GM23338 (cell line): Measurements from ENCODE around the gene JPH4.

Source experiments
- JUNB ChIP-seq: IDR thresholded peaks from one replicate; pipeline ENCODE4 v1.6.1; 2016; ENCODE audit warnings: antibody characterized with exemption; ENCODE audit not compliant: unreplicated experiment
- TF ChIP-seq, protein P1 (sequence below): IDR thresholded peaks from one replicate; pipeline ENCODE4 v1.6.1; 2018; ENCODE audit warnings: antibody characterized with exemption; ENCODE audit not compliant: unreplicated experiment
- TF ChIP-seq, protein P2 (sequence below), 2 experiments: fragments of 200-600 bp in 1 of 2; sonication (generic) in 1 of 2; conservative IDR thresholded peaks; 2 replicates each; pipeline versions ENCODE4 v1.5.1 to v1.6.1; 2016 to 2017; ENCODE audit warnings: antibody characterized with exemption in 2 of 2, low read depth in 2 of 2, mild to moderate bottlenecking in 2 of 2, moderate library complexity in 1 of 2

DNA sequence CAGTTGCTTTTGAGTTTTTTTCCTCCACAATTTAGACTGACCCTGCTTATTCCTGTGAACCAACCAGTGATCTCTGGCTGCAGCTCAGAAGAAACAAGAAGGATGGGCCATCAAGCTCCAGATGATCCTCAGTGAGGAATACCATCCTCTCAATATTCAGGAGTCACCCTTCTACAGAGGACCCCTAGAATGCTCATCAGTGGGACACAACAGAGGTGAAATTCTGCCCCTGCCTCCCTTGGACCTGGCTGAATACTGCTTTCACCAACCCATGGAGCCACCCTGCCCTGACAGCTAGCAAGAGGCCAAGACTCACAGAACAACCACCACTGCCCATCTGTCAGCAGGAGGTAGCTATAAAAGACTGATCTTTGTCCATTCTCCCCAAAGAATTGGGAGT is 48.4 kb upstream of the JPH4 start:
- TF ChIP-seq, protein P1, sequence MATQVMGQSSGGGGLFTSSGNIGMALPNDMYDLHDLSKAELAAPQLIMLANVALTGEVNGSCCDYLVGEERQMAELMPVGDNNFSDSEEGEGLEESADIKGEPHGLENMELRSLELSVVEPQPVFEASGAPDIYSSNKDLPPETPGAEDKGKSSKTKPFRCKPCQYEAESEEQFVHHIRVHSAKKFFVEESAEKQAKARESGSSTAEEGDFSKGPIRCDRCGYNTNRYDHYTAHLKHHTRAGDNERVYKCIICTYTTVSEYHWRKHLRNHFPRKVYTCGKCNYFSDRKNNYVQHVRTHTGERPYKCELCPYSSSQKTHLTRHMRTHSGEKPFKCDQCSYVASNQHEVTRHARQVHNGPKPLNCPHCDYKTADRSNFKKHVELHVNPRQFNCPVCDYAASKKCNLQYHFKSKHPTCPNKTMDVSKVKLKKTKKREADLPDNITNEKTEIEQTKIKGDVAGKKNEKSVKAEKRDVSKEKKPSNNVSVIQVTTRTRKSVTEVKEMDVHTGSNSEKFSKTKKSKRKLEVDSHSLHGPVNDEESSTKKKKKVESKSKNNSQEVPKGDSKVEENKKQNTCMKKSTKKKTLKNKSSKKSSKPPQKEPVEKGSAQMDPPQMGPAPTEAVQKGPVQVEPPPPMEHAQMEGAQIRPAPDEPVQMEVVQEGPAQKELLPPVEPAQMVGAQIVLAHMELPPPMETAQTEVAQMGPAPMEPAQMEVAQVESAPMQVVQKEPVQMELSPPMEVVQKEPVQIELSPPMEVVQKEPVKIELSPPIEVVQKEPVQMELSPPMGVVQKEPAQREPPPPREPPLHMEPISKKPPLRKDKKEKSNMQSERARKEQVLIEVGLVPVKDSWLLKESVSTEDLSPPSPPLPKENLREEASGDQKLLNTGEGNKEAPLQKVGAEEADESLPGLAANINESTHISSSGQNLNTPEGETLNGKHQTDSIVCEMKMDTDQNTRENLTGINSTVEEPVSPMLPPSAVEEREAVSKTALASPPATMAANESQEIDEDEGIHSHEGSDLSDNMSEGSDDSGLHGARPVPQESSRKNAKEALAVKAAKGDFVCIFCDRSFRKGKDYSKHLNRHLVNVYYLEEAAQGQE: no peak
- TF ChIP-seq, protein P2, sequence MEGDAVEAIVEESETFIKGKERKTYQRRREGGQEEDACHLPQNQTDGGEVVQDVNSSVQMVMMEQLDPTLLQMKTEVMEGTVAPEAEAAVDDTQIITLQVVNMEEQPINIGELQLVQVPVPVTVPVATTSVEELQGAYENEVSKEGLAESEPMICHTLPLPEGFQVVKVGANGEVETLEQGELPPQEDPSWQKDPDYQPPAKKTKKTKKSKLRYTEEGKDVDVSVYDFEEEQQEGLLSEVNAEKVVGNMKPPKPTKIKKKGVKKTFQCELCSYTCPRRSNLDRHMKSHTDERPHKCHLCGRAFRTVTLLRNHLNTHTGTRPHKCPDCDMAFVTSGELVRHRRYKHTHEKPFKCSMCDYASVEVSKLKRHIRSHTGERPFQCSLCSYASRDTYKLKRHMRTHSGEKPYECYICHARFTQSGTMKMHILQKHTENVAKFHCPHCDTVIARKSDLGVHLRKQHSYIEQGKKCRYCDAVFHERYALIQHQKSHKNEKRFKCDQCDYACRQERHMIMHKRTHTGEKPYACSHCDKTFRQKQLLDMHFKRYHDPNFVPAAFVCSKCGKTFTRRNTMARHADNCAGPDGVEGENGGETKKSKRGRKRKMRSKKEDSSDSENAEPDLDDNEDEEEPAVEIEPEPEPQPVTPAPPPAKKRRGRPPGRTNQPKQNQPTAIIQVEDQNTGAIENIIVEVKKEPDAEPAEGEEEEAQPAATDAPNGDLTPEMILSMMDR (conservative IDR thresholded peaks at IDR 0.05; ENCODE audit: low read depth in 2 of 2): no peak
- TF ChIP-seq JUNB: no peak
